ENCODE measurements around the gene CEP162.
A peak's percentile ranks its signal among the peaks of the same experiment; 100 is the strongest.

CEP162 gene

GRCh38 chr6:84161190-84161589 is 66.3 kb downstream of the CEP162 start:
- TF ChIP-seq CTCF (IDR thresholded peaks at IDR 0.05; ENCODE audit: unreplicated experiment in 3 of 3), result no peak
- Mint-ChIP-seq H3K27ac (no peak overlapping the region), H3K4me3 (no peak overlapping the region), H3K4me1 (no peaks in the 10 kb centered on the region), H3K36me3 (ENCODE audit: low read depth) (peaks cover 50% of the 10 kb centered on the region), H3K27me3 (ENCODE audit: low read depth) (no peaks in the 10 kb centered on the region), H3K9me3 (no peaks in the 10 kb centered on the region)

GRCh38 chr6:84156306-84156705 is 71.1 kb downstream of the CEP162 start:
- peaks cover 54% of the 10 kb centered on the region for H3K36me3 Mint-ChIP-seq (ENCODE audit: low read depth)
- no peak for TF ChIP-seq CTCF (IDR thresholded peaks at IDR 0.05; ENCODE audit: unreplicated experiment in 3 of 3)
- no peaks in the 10 kb centered on the region for H3K4me1 Mint-ChIP-seq
- no peak overlapping the region for H3K4me3 Mint-ChIP-seq
- H3K27ac Mint-ChIP-seq, result peak overlapping the region in 1 of 3 experiments; percentile 24
- no peaks in the 10 kb centered on the region for H3K9me3 Mint-ChIP-seq
- no peaks in the 10 kb centered on the region for H3K27me3 Mint-ChIP-seq (ENCODE audit: low read depth)

GRCh38 chr6:84151669-84152068 is 75.8 kb downstream of the CEP162 start:
- Mint-ChIP-seq H3K27ac (no peak overlapping the region), H3K36me3 (ENCODE audit: low read depth) (peaks cover 57% of the 10 kb centered on the region), H3K4me1 (no peaks in the 10 kb centered on the region), H3K9me3 (no peaks in the 10 kb centered on the region), H3K4me3 (no peak overlapping the region), H3K27me3 (ENCODE audit: low read depth) (no peaks in the 10 kb centered on the region)
- no peak for TF ChIP-seq CTCF (IDR thresholded peaks at IDR 0.05; ENCODE audit: unreplicated experiment in 3 of 3)

GRCh38 chr6:84150705-84151104 is 76.7 kb downstream of the CEP162 start:
- H3K27ac Mint-ChIP-seq, result no peak overlapping the region
- no peaks in the 10 kb centered on the region for H3K27me3 Mint-ChIP-seq (ENCODE audit: low read depth)
- no peaks in the 10 kb centered on the region for H3K9me3 Mint-ChIP-seq
- no peak for TF ChIP-seq CTCF (IDR thresholded peaks at IDR 0.05; ENCODE audit: unreplicated experiment in 3 of 3)
- H3K4me1 Mint-ChIP-seq, result no peaks in the 10 kb centered on the region
- H3K36me3 Mint-ChIP-seq (ENCODE audit: low read depth), result peaks cover 55% of the 10 kb centered on the region
- no peak overlapping the region for H3K4me3 Mint-ChIP-seq

GRCh38 chr6:84141521-84141920 is 85.9 kb downstream of the CEP162 start:
- H3K36me3 Mint-ChIP-seq (ENCODE audit: low read depth), result peaks cover 38% of the 10 kb centered on the region
- H3K27ac Mint-ChIP-seq, result no peak overlapping the region
- H3K9me3 Mint-ChIP-seq, result no peaks in the 10 kb centered on the region
- H3K4me1 Mint-ChIP-seq, result no peaks in the 10 kb centered on the region
- no peak for TF ChIP-seq CTCF (IDR thresholded peaks at IDR 0.05; ENCODE audit: unreplicated experiment in 3 of 3)
- H3K27me3 Mint-ChIP-seq (ENCODE audit: low read depth), result no peaks in the 10 kb centered on the region
- H3K4me3 Mint-ChIP-seq, result no peak overlapping the region

GRCh38 chr6:84139311-84139710 is 88.1 kb downstream of the CEP162 start:
- Mint-ChIP-seq H3K27ac (no peak overlapping the region), H3K4me3 (no peak overlapping the region), H3K27me3 (ENCODE audit: low read depth) (no peaks in the 10 kb centered on the region), H3K36me3 (ENCODE audit: low read depth) (peaks cover 43% of the 10 kb centered on the region), H3K4me1 (no peaks in the 10 kb centered on the region), H3K9me3 (no peaks in the 10 kb centered on the region)
- no peak for TF ChIP-seq CTCF (IDR thresholded peaks at IDR 0.05; ENCODE audit: unreplicated experiment in 3 of 3)

All from nephron (organoid).